ENCODE measurements around the gene USP40. TPM values are rescaled to one million over a fixed set of nuclear protein-coding genes. Genes with fewer than 3 reads are reported as not detected.

Gene USP40
- total RNA-seq, 1 donor: 40.2 TPM

DNA sequence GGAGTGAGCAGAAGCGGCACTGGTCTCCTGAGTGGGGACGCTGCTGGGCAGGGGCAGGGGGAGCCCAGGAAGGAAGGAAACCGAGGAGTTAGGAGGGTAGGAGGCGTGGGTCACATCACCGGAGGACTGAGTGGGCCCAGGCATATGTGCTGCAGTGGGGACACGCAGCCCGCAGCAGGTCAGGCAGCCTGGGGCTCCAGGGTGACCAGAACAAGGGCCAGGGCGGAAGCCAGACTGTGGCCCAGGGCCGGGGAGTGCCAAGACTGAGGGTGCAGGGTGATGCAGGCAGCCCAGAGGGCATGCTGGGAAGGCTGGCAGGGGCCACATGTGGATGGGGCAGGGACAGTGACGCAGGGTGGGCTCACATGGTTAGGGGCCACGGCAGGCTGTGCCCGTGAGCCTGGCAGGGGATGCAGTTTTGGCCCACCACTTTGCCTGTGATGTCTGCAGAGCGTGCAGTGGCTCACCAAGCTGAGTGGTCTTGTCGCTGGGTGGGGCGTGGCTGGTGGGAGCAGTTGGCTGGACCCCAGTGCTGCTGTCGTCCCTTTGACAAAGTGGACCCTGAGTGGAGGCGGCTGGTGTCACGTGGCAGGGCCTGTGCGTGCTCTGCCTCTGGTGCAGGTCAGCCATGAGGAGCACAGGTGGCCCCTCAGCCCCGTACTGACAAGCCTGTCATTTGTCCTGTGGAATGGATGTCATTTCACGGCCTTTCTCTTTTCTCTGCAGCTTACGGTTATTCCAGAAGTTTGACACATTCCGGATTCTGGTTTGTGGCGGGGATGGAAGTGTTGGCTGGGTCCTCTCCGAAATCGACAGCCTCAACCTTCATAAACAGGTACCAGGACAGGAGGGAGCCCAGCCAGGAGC lies 125.2 kb downstream of the USP40 start:
- no peak overlapping the region for H3K4me3 ChIP-seq (ENCODE audit: low read depth, low read length)
- no peak for DNase-seq (ENCODE audit: low read depth)
- TF ChIP-seq, protein P1, sequence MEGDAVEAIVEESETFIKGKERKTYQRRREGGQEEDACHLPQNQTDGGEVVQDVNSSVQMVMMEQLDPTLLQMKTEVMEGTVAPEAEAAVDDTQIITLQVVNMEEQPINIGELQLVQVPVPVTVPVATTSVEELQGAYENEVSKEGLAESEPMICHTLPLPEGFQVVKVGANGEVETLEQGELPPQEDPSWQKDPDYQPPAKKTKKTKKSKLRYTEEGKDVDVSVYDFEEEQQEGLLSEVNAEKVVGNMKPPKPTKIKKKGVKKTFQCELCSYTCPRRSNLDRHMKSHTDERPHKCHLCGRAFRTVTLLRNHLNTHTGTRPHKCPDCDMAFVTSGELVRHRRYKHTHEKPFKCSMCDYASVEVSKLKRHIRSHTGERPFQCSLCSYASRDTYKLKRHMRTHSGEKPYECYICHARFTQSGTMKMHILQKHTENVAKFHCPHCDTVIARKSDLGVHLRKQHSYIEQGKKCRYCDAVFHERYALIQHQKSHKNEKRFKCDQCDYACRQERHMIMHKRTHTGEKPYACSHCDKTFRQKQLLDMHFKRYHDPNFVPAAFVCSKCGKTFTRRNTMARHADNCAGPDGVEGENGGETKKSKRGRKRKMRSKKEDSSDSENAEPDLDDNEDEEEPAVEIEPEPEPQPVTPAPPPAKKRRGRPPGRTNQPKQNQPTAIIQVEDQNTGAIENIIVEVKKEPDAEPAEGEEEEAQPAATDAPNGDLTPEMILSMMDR (IDR thresholded peaks at IDR 0.05; ENCODE audit: insufficient read depth, low read length): no peak

DNA sequence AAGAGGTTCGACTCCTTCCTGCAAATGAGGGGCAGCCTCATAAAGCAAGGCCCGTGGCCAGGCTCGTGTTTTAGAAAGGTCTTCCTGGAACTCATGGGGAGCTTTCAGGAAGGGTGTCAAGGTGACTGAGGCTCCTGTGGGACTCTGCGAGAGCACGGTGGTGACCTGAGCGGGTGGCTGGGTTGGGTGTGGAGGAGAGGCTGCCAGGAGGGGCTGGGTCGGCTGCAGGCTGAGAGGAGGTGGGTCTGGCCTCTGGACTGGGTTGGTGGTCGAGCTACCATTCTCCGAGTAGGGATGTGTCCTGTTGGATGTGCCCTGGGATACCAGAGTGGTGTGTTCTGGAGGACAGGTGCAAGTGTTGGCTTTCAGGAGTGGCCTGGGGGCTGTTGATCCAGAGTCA lies 125.9 kb downstream of the USP40 start:
- no peak overlapping the region for H3K4me3 ChIP-seq (ENCODE audit: low read depth, low read length)
- TF ChIP-seq, protein P1 (IDR thresholded peaks at IDR 0.05; ENCODE audit: insufficient read depth, low read length): no peak
- no peak for DNase-seq (ENCODE audit: low read depth)

DNA sequence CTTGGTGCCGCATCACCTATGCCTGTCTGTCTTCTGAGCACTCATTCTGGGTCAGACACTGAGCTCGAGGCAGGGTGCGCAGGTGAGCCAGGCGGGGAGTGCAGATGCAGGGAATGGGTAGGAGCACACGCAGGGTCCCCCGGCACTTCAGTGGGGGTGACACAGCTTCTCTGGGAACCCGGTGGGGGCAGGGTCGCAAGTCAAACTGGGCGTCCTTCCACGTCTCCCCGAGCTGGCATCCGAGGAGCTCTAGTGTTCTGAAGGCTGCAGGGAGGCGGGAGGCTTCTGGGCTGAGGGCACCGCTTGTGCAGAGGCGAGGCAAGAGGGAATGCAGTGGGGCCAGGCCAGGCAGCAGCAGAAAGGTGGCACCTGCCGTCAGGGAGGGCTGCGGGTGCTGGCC lies 126.3 kb downstream of the USP40 start:
- no peak for DNase-seq (ENCODE audit: low read depth)
- TF ChIP-seq, protein P1 (IDR thresholded peaks at IDR 0.05; ENCODE audit: insufficient read depth, low read length): no peak
- H3K4me3 ChIP-seq (ENCODE audit: low read depth, low read length): no peak overlapping the region

DNA sequence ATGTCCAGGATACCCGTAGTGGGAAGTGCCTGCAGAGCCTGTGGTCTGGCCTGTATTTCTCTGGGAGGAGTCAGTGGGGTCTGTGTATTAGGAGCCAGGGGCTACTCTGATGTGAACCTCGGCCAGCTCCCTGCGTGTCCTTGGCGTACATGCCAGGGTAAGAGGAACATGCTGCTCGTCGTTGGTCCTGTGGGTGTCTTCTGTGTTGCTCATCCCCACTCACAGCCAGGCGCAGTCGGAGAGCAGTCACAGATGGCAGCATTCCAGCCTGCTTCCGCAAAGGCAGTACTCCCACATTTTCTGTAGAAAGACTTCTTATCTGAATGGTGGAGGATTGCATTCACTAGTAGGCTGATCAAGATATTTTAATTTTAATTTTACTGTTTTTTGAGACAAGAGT lies 127.4 kb downstream of the USP40 start:
- TF ChIP-seq, protein P1 (IDR thresholded peaks at IDR 0.05; ENCODE audit: insufficient read depth, low read length): no peak
- DNase-seq (ENCODE audit: low read depth): peak; percentile 41
- no peak overlapping the region for H3K4me3 ChIP-seq (ENCODE audit: low read depth, low read length)

DNA sequence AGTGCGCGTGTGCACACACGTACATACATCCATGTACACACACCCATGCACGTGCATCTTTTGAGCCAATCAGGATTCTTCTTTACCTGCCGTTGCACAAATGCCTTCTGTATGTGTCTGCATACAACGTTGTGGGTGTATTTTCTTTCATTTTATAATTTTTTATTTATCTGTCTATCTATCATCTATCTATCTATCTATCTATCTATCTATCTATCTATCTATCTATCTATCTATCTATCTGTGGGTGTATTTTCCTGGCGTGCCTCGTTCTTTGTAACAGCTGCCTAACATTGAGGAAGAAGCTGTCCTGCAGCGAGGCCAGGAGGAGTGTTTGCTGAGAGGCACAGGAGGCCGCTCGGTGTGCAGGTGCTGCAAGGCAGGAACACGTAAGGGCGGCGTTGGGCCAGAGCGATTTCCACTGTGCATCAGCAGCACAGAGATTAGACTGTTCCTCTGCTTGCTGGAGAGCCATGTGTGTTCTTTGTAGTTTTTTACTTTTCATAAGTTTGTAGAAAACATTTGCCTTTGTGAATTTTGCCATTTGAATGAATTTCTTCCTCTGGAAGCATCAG lies 127.9 kb downstream of the USP40 start:
- DNase-seq (ENCODE audit: low read depth): no peak
- TF ChIP-seq, protein P1 (IDR thresholded peaks at IDR 0.05; ENCODE audit: insufficient read depth, low read length): no peak
- no peak overlapping the region for H3K4me3 ChIP-seq (ENCODE audit: low read depth, low read length)

DNA sequence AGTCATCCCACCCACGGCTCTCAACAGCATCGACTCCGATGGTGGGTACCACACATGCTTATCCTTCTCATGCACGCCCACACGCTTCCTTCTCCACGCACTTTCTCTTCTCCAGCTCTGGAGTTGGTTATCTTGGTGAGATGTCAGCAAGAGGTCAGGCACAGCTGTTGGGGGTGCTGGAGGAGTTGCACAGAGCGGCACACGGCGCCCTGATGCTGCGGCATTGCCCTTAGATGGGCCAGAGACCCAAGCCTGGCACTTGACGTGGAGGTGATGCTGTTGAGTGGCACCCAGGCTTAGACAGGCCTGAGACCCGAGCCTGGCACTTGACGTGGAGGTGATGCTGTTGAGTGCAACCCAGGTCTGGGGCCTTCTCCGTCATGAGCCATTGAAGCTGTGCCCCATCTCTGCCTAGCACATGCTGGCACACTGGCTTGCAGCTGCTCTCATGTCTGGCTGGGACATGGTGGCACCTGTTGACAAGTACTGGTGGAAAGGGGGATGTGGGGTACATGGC lies 129.1 kb downstream of the USP40 start:
- no peak for DNase-seq (ENCODE audit: low read depth)
- TF ChIP-seq, protein P1 (IDR thresholded peaks at IDR 0.05; ENCODE audit: insufficient read depth, low read length): no peak
- no peak overlapping the region for H3K4me3 ChIP-seq (ENCODE audit: low read depth, low read length)

All from fibroblast of the aortic adventitia (primary cell).